ENCODE data around the gene SLCO4A1. TPM values are rescaled to one million over a fixed set of nuclear protein-coding genes. Genes with fewer than 3 reads are reported as not detected.
"Not testable (repeated sequence)": the region's sequence is repeated elsewhere in the genome, so short reads cannot be mapped to it uniquely, and the experiment has no call there.

SLCO4A1 gene
- total RNA-seq, 2 donors from 2014 or later, result 39.3 to 44.4 TPM

DNA sequence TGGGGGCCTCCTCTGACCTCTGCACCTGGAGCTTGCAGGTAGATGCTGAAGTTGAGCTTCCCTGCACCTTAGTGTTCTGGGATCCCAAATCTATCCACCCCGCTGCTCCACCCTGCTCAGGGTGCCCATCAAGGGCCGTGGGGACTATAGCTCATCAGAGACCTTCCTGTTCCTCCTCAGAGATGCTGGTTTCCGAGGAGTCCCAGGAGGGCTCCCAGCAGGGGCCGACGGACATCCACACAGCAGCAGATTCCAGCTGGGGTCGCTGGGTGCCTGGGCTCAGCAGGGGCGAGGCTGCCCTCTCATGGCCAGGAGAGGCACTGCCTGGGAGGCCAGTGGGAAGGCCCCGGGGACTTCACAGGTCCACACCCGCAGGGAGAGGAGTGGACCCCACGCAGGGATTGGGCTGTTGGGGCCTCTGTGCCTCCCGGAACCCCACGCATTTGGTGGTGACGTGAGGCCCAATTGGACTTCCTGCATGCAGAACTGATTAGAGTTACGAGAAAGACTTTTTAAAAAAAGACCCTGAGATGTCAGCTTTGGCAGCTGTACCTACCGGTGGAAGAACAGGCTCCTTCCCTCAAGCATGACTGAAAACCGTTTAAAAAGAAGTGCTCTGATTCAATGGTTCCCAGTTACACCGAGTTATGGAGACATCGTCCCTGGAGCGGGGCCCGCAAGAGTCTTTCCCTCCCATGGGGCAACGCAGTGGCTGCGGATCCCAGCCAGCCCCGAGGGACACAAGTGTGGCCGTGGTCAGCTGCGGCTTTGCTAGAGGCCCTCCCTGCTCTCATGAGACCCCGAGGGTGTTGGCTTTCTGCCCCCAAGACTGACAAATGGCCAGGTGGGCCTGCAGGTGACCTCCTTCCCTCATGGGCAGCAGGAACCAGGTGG lies 25.3 kb upstream of the SLCO4A1 start:
- Mint-ChIP-seq H3K36me3 (no peaks in the 10 kb centered on the region), H3K27ac (peak overlapping the region; percentile 90 to 95), H3K9me3 (no peaks in the 10 kb centered on the region)
- DNase-seq (ENCODE audit: low spot score in 2 of 2), result peak; percentile 81 to 82
- peak; percentile 42 to 84 for ATAC-seq

- no peaks in the 10 kb centered on the region for H3K36me3 Mint-ChIP-seq
- peak overlapping the region; percentile 90 to 95 for H3K27ac Mint-ChIP-seq
- DNase-seq (ENCODE audit: low spot score in 2 of 2) (peak; percentile 57 to 84), ATAC-seq (peak; percentile 65 to 85)
- H3K9me3 Mint-ChIP-seq, result no peaks in the 10 kb centered on the region
Measured at GRCh38 chr20:62617711-62618483, 24.4 kb upstream of the SLCO4A1 start.

- no peaks in the 10 kb centered on the region for H3K9me3 Mint-ChIP-seq
- ATAC-seq (peak; percentile 58 to 73), DNase-seq (ENCODE audit: low spot score in 2 of 2) (peak in 1 of 2 donors; percentile 84)
- H3K27ac Mint-ChIP-seq, result peak overlapping the region; percentile 90 to 95
- H3K36me3 Mint-ChIP-seq, result no peaks in the 10 kb centered on the region
Measured at GRCh38 chr20:62618611-62619529, 23.4 kb upstream of the SLCO4A1 start.

DNA sequence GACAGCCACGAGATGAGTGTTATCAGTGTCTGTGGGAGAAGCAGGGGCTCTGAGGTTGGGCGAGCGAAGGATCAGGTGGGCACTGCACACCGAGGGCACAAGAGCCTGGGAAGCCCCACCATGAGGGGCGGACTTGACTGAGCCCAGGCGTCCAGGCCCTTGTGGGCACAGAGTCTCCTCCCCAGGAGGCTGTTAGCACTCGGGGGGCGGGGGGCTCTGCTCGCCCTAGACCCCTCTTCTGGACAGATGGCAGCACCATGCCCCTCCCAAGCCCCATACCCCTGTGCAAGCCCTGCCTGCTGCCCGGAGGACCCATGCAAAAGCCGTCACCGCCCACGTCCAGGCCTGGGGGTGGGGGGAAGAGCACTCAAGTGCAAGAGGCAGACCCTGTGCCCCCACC lies 21.7 kb upstream of the SLCO4A1 start:
- Mint-ChIP-seq H3K36me3 (no peaks in the 10 kb centered on the region), H3K27ac (no peak overlapping the region), H3K9me3 (no peaks in the 10 kb centered on the region)
- ATAC-seq (no peak), DNase-seq (ENCODE audit: low spot score in 2 of 2) (no peak)

DNA sequence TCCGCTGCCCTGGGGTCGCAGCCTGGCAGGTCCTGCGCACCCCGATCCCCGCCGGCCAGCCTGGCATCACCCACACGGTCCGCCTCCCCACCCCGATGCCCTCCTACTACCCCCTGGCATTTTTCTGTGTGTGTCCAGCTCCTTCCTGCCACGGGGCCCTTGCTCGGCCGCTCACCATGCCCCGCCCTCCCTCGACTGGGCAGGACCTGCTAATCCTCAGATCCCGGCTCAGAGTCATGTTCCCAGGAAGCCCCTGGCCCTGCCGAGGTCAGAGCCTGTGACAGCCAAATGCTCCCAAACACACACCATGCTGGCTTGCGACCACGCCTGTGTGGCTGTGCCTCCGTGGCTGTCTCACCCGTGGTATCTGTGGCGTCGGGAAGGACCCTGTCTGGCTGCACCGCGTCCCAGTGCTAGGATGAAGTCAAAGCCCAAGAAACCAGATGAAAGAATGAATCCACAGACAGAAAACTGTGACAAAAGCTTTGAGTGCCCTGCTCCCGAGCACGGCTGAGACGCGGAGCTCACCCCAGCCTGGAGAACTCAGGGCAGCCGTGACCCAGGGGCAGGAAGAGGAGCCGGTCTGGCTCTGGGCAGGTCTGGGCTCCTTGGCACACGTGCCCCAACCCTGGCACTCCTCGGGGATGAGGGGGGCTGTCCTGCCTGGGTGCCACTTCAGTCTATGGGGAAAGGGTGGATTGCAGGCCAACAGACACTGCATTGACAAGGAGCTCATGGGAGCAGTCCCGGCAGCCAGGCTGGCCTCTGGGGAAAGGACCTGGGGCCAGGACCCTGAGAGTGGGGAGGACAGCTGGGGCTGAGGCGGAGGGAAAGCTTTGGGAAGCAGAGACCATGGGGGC lies 20.8 kb upstream of the SLCO4A1 start:
- Mint-ChIP-seq H3K36me3 (no peaks in the 10 kb centered on the region), H3K27ac (peak overlapping the region in 1 of 2 donors; percentile 97), H3K9me3 (no peaks in the 10 kb centered on the region)
- ATAC-seq (no peak), DNase-seq (ENCODE audit: low spot score in 2 of 2) (no peak)

DNA sequence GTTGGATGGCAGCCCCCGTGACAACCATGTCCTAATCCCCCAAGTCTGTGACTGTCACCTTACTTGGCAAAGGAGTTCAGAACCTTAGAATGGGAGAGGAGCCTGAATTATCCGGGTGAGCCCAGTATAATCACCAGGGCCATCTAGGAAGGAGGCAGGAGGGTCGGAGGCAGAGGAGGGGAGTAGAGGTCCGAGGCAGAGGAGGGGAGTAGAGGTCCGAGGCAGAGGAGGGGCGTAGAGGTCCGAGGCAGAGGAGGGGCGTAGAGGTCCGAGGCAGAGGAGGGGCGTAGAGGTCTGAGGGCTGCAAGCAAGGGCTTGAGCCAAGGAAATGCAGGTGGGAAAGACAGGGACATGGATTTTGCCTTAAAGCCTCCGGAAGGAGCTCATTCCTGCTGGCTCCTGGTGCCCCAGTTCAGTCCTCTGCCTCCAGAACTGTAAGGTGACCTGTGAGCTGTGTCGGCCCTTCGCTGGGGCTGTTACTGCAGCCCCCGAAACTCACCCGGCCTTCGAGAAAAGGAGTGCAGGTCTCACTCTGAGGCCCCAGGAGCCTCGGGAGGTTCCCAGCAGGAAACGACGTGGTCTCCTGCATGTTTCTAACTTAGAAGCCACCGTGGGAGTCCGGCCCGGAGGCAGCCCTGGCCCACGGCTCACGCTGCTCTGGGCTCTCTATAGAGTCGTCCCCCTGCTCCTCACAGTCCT lies 20.0 kb upstream of the SLCO4A1 start:
- ATAC-seq (no peak), DNase-seq (ENCODE audit: low spot score in 2 of 2) (no peak)
- H3K36me3 Mint-ChIP-seq, result no peaks in the 10 kb centered on the region
- H3K9me3 Mint-ChIP-seq, result no peaks in the 10 kb centered on the region
- peak overlapping the region in 1 of 2 donors; percentile 97 for H3K27ac Mint-ChIP-seq

- DNase-seq (ENCODE audit: low spot score in 2 of 2) (no peak), ATAC-seq (no peak)
- Mint-ChIP-seq H3K36me3 (no peaks in the 10 kb centered on the region), H3K9me3 (no peaks in the 10 kb centered on the region), H3K27ac (peak overlapping the region; percentile 89 to 97)
Measured at GRCh38 chr20:62622877-62623487, 19.3 kb upstream of the SLCO4A1 start.

DNA sequence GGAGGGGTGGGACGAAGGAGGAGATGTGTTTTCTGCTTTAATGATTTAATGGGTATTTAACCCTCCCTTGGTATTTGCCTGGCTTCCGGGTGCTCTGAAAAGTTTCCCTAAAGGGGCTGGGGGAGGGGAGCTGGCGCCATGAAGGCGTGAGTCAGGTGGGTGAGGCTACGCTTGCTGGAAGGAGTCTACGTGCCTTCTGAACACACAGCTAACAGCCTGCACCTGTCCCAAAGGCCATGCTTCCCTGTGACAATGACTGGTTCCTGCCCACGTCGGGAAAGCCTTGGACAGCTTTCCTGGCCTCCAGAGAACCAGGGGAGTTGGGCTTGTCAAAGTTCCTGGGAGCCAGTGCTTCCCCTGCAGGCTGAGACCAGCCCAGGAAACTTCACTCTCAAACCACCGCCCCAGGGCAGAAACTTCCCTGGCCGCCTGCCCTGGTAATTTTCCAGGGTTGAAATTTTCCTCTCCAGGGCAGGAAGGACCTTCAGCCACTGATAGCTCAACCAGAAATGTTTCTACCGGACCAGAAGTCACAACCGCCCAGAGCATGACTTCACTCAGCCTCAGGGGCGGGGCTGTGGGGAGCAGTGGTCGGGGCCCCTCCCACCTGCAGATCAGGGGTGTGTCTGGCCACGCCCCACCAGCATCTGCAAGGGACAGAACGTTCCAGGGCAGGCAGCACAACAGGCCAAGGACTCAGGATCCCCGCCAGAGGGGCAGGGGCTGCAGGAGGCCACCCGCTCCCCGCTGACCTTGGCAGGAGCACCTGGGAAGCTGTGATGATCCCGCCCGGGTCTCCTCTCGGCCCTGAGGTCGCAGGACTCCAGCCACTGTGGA lies 18.6 kb upstream of the SLCO4A1 start:
- DNase-seq (ENCODE audit: low spot score in 2 of 2) (peak; percentile 87 to 89), ATAC-seq (peak; percentile 88 to 95)
- Mint-ChIP-seq H3K9me3 (no peaks in the 10 kb centered on the region), H3K36me3 (no peaks in the 10 kb centered on the region), H3K27ac (peak overlapping the region; percentile 89 to 97)

GRCh38 chr20:62624325-62624690 lies 18.0 kb upstream of the SLCO4A1 start:
- no peaks in the 10 kb centered on the region for H3K36me3 Mint-ChIP-seq
- no peak for DNase-seq (ENCODE audit: low spot score in 2 of 2)
- H3K27ac Mint-ChIP-seq, result peak overlapping the region in 1 of 2 donors; percentile 97
- ATAC-seq, result peak; percentile 22 to 47
- H3K9me3 Mint-ChIP-seq, result no peaks in the 10 kb centered on the region

DNA sequence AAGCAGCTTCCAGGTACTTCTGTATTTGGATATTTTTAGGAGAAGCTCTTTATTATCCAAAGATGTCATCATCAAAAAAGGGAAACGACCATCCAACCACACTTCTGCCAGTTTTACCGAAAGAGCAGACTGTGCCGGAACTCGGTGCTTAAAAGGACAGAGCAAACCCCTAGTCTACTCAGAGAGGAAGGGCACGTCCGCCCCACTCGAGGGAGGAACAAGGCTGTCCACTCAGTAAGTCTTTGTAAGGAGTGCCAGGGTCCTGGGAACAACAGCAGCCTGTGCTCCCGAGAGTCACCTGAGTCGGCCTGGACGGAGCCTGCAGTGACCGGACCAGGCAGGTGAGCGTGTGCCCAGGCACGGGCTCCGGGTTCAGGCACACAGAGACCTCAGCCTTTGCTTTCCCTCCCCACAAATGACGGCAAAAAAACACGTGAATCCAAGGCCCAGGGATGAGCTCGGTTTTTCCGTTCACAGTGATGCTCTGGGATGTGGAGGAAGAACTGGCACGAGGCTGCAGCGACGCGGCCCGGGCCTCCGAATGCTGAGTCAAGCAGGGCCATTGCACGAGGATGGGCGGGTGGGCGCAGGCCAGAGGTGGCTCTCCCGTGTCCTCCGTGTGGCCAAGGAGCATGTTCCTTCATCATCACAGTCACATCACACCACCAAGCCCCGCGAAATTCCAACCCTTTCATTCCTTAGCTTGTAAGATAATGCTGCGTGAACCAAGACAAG lies 17.4 kb upstream of the SLCO4A1 start:
- H3K27ac Mint-ChIP-seq, result peak overlapping the region in 1 of 2 donors; percentile 97
- no peaks in the 10 kb centered on the region for H3K9me3 Mint-ChIP-seq

DNA sequence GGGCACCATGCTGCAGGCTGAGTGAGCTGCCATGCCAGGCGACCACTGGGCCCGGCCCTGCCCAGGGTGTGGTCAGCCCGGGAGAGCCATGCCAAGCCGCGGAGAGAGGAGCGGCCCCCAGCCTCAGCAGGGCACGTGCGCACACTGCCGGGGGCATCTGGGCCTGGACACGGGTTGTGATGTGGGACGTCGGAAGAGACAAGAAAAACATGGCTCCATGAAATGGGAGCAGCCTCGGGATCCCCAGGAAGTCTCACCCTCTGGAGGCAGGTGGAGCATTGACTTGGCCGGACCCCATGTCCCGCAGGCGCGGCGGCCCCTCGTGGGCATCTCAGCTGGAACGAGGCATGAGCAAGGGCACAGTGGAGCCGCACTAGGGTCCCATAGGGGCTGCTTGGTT lies 16.8 kb upstream of the SLCO4A1 start:
- peak overlapping the region in 1 of 2 donors; percentile 97 for H3K27ac Mint-ChIP-seq
- DNase-seq (ENCODE audit: low spot score in 2 of 2), result no peak
- H3K9me3 Mint-ChIP-seq, result no peaks in the 10 kb centered on the region
- H3K36me3 Mint-ChIP-seq, result no peaks in the 10 kb centered on the region
- no peak for ATAC-seq

More for the DNA sequence above, 17.4 kb upstream of the SLCO4A1 start:
- ATAC-seq (no peak), DNase-seq (ENCODE audit: low spot score in 2 of 2) (no peak)
- H3K36me3 Mint-ChIP-seq, result no peaks in the 10 kb centered on the region

GRCh38 chr20:62625921-62626547 lies 16.3 kb upstream of the SLCO4A1 start:
- Mint-ChIP-seq H3K36me3 (no peaks in the 10 kb centered on the region), H3K27ac (no peak overlapping the region), H3K9me3 (no peaks in the 10 kb centered on the region)
- ATAC-seq (no peak), DNase-seq (ENCODE audit: low spot score in 2 of 2) (no peak)

- ATAC-seq; H3K27ac Mint-ChIP-seq; DNase-seq (ENCODE audit: low spot score in 2 of 2); H3K36me3 Mint-ChIP-seq; H3K9me3 Mint-ChIP-seq: not testable (repeated sequence)
Measured at GRCh38 chr20:62627425-62627824, 14.9 kb upstream of the SLCO4A1 start.

All from activated naive CD4-positive, alpha-beta T cell treated with anti-CD3 and anti-CD28 coated beads, Interleukin-2, amount 50 U/mL, for 72 hours (primary cell).